ENCODE results near the gene PPARGC1A. TPM values are rescaled to one million over a fixed set of nuclear protein-coding genes. Genes with fewer than 3 reads are reported as not detected.

The PPARGC1A gene
- total and polyA plus RNA-seq, 2 donors (not counting 1 experiment from before 2014, with no cell fraction given): not detected

- intact Hi-C loops (cut with micrococcal nuclease): no loop called here
- WGBS (ENCODE audit: insufficient coverage): 97% methylated on average over 4 of the region's 5 CpGs
These were observed 100.1 kb downstream of the PPARGC1A start for GRCh38 chr4:23789762-23790161.

GRCh38 chr4:23788460-23788859, 101.4 kb downstream of the PPARGC1A start:
- H3K4me2 ChIP-seq (replicated peaks; ENCODE audit: low read depth, low read length, poor library complexity, severe bottlenecking): no peak overlapping the region
- no peak for TF ChIP-seq CTCF (IDR thresholded peaks at IDR 0.05)
- no peak for TF ChIP-seq EZH2 (IDR thresholded peaks at IDR 0.05; ENCODE audit: borderline replicate concordance, insufficient read depth, low read depth, low read length, poor library complexity, severe bottlenecking)
- intact Hi-C loops (cut with micrococcal nuclease): no loop called here
- H3K27me3 ChIP-seq (replicated peaks in 1 of 4; ENCODE audit: control extremely low read depth in 1 of 4, control insufficient read depth in 3 of 4, insufficient read depth in 4 of 4, low read length in 3 of 4): no peaks in the 10 kb centered on the region
- H4K20me1 ChIP-seq (ENCODE audit: control insufficient read depth, insufficient read depth, low read length, poor library complexity, severe bottlenecking): no peaks in the 10 kb centered on the region
- DNase-seq (no peak), ATAC-seq (ENCODE audit: low read depth) (no peak)
- Mint-ChIP-seq H3K27ac (no peak overlapping the region), H3K4me3 (no peak overlapping the region), H3K4me1 (no peaks in the 10 kb centered on the region), H3K27me3 (no peaks in the 10 kb centered on the region), H3K9me3 (ENCODE audit: insufficient read depth) (peaks cover under 1% of the 10 kb centered on the region)
- no peak overlapping the region for H3K4me3 ChIP-seq (ENCODE audit: control extremely low read depth in 1 of 5, extremely low read depth in 1 of 5, insufficient read depth in 1 of 5, low read depth in 2 of 5, low read length in 4 of 5)
- no peak overlapping the region for H3K27ac ChIP-seq (ENCODE audit: low read length in 2 of 2)
- no peaks in the 10 kb centered on the region for H3K79me2 ChIP-seq (ENCODE audit: control insufficient read depth, insufficient read depth, low read length)
- CTCF ChIA-PET: no interaction called here
- no peaks in the 10 kb centered on the region for H3K4me1 ChIP-seq (ENCODE audit: control insufficient read depth in 2 of 2, insufficient read depth in 2 of 2, low read length in 2 of 2)
- H3K9ac ChIP-seq (ENCODE audit: low read length): no peak overlapping the region
- H2AFZ ChIP-seq (ENCODE audit: insufficient read depth, low read depth, low read length, poor library complexity, severe bottlenecking): no peak overlapping the region
- POLR2A ChIA-PET: no interaction called here
- 0% methylated on average over 1 of the region's 5 CpGs for WGBS (ENCODE audit: insufficient coverage)
- H3K36me3 ChIP-seq (replicated peaks in 1 of 2; ENCODE audit: control extremely low read depth in 1 of 2, control insufficient read depth in 1 of 2, extremely low read depth in 1 of 2, insufficient read depth in 2 of 2, low read length in 1 of 2): no peaks in the 10 kb centered on the region
- H3K9me3 ChIP-seq (ENCODE audit: control extremely low read depth in 1 of 3, control insufficient read depth in 2 of 3, insufficient read depth in 1 of 3, low read length in 2 of 3): peaks cover 0 to under 1% (median 0%) of the 10 kb centered on the region in 3 donors

More at GRCh38 chr4:23789762-23790161, 100.1 kb downstream of the PPARGC1A start:
- Histone ChIP-seq H3K4me3 (ENCODE audit: control extremely low read depth in 1 of 5, extremely low read depth in 1 of 5, insufficient read depth in 1 of 5, low read depth in 2 of 5, low read length in 4 of 5) (no peak overlapping the region), H3K4me2 (replicated peaks; ENCODE audit: low read depth, low read length, poor library complexity, severe bottlenecking) (no peak overlapping the region), H3K4me1 (ENCODE audit: control insufficient read depth in 2 of 2, insufficient read depth in 2 of 2, low read length in 2 of 2) (no peaks in the 10 kb centered on the region), H3K9ac (ENCODE audit: low read length) (no peak overlapping the region), H3K27ac (ENCODE audit: low read length in 2 of 2) (no peak overlapping the region), H3K27me3 (replicated peaks in 1 of 4; ENCODE audit: control extremely low read depth in 1 of 4, control insufficient read depth in 3 of 4, insufficient read depth in 4 of 4, low read length in 3 of 4) (no peaks in the 10 kb centered on the region), H2AFZ (ENCODE audit: insufficient read depth, low read depth, low read length, poor library complexity, severe bottlenecking) (no peak overlapping the region), H3K9me3 (ENCODE audit: control extremely low read depth in 1 of 3, control insufficient read depth in 2 of 3, insufficient read depth in 1 of 3, low read length in 2 of 3) (no peaks in the 10 kb centered on the region), H4K20me1 (ENCODE audit: control insufficient read depth, insufficient read depth, low read length, poor library complexity, severe bottlenecking) (no peaks in the 10 kb centered on the region), H3K36me3 (replicated peaks in 1 of 2; ENCODE audit: control extremely low read depth in 1 of 2, control insufficient read depth in 1 of 2, extremely low read depth in 1 of 2, insufficient read depth in 2 of 2, low read length in 1 of 2) (no peaks in the 10 kb centered on the region), H3K79me2 (ENCODE audit: control insufficient read depth, insufficient read depth, low read length) (no peaks in the 10 kb centered on the region)
- H3K27ac Mint-ChIP-seq: no peak overlapping the region
- ATAC-seq (ENCODE audit: low read depth): no peak
- no peaks in the 10 kb centered on the region for H3K9me3 Mint-ChIP-seq (ENCODE audit: insufficient read depth)
- no peaks in the 10 kb centered on the region for H3K27me3 Mint-ChIP-seq
- no peak overlapping the region for H3K4me3 Mint-ChIP-seq
- no peak for DNase-seq
- TF ChIP-seq CTCF (IDR thresholded peaks at IDR 0.05) (no peak), EZH2 (IDR thresholded peaks at IDR 0.05; ENCODE audit: borderline replicate concordance, insufficient read depth, low read depth, low read length, poor library complexity, severe bottlenecking) (no peak)
- POLR2A ChIA-PET: no interaction called here
- CTCF ChIA-PET: no interaction called here
- H3K4me1 Mint-ChIP-seq: no peaks in the 10 kb centered on the region

Measured in B cell (primary cell).